Hepatocyte (in vitro differentiated cells): ENCODE results near the gene CDK5.

Experiments used
- CTCF ChIP-seq: fragments of 200-600 bp; sonication (generic); IDR thresholded peaks from 2 replicates; pipeline ENCODE4 v1.5.1; 2016; ENCODE audit warnings: antibody characterized with exemption, mild to moderate bottlenecking; ENCODE audit not compliant: poor library complexity
- EZH2phosphoT487 ChIP-seq: fragments of 200-600 bp; sonication (generic); IDR thresholded peaks from one replicate; pipeline ENCODE4 v1.6.1; 2018; ENCODE audit warnings: antibody characterized with exemption, mild to moderate bottlenecking, low read depth, moderate library complexity; ENCODE audit not compliant: unreplicated experiment, severe bottlenecking

- TF ChIP-seq CTCF = no peak
- TF ChIP-seq EZH2phosphoT487 = no peak
These were observed 40.2 kb downstream of the CDK5 start for GRCh38 chr7:151017370-151017952.
